ENCODE measurements around the gene SCGB1A1.
"Not testable (repeated sequence)": the region's sequence is repeated elsewhere in the genome, so short reads cannot be mapped to it uniquely, and the experiment has no call there.

Gene SCGB1A1

DNA sequence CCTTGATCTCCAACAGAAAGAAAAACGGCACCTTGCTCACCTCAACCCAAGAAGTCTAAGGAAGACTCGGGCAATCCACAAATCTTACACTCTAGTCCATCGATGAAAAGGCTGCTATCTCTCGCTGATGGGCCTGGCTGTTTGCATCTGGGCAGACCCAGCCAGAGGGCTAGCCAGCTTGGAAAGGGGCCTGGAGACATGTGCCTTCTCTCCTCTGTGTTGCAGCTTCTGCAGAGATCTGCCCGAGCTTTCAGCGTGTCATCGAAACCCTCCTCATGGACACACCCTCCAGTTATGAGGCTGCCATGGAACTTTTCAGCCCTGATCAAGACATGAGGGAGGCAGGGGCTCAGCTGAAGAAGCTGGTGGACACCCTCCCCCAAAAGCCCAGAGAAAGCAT, 3.2 kb downstream of the SCGB1A1 start:
- no peak for DNase-seq (ENCODE audit: low read depth)

DNA sequence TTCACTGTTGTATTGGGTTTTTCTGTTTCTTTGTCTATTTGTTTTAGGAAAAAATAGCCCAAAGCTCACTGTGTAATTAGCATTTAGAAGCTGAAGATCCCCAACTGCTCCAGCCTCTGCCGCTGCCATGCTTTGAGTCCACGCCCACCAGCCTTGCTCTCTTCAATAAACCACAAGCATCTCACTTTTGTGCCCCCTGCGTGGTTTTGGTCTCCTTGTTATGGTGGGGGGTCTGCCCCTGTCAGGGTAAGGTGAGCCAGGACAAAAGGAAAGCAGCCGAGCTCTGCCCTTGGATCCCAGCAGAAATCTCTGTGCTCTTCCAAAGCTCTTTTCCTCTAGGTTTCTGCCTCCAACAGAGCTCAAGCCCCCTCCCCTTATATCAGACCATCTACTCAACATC, 4.2 kb downstream of the SCGB1A1 start:
- DNase-seq (ENCODE audit: low read depth): no peak

DNA sequence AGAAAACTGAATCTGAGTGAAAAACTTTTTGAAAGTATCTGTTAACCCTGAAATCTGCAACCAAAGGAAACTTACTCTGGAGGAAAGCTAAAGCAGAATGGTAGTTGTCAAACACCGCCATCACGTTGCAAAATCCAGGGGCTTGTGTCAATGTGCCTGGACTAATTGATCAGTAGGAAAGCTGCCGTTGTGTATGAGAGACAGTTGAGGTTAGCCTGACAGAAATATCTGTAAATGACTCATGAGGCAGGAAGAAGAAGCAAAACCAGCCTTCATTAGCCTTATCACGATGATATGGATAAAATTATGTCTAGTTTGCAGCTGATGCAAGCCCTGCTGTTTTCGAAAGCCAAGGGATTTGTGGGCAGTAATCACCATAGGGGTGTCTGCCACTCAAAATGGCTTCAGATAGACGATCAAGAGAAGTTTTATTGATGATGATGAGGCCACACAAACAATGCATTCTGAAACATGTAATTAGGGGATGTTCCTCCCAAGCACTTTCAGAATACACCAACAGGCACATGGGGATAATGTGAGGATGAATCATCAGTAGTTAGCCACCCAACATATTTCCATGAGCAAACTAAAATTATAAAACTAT, 8.9 kb downstream of the SCGB1A1 start:
- no peak for DNase-seq (ENCODE audit: low read depth)

DNA sequence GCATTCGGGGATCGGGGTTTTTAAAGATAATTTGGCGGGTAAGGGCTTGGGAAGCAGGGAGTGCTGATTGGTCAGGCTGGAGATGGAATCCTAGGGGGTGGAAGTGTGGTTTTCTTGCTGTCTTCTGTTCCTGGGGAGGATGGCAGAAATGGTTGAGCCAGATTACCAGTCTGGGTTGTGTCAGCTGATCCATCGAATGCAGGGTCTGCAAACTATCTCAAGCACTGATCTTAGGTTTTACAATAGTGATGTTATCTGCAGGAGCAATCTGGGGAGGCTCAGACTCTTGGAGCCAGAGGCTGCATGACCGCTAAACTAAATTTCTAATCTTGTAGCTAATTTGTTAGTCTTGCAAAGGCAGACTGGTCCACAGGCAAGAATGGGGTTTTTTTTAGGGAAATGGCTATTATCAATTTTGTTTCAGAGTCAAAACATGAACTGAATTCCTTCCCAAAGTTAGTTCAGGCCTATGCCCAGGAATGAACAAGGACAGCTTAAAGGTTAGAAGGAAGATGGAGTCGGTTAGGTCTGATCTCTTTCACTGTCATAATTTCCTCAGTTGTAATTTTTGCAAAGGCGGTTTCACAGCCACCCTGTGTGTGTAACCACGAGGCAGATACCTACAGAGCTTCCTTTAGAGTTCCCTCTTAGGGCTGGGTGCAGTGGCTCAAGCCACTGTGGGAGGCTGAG, 10.2 kb downstream of the SCGB1A1 start:
- no peak for DNase-seq (ENCODE audit: low read depth)

DNA sequence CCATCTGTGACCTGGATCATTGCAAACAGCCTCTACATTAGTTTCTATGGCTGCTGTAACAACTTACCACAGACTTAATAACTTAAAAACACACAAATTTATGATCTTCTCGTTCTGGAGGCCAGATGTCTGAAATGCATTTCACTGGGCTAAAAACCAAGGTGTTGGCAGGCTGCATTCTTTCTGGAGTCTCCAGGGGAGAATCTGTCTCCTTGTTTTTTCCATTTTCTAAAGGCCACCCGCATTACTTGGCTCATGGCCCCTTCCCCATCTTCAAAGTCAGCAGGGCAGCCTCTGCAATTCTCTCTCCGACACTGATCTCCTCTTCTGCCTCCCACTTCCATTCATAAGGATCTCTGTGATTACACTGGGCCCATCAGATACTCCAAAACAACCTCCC, 11.6 kb downstream of the SCGB1A1 start:
- no peak for DNase-seq (ENCODE audit: low read depth)

DNA sequence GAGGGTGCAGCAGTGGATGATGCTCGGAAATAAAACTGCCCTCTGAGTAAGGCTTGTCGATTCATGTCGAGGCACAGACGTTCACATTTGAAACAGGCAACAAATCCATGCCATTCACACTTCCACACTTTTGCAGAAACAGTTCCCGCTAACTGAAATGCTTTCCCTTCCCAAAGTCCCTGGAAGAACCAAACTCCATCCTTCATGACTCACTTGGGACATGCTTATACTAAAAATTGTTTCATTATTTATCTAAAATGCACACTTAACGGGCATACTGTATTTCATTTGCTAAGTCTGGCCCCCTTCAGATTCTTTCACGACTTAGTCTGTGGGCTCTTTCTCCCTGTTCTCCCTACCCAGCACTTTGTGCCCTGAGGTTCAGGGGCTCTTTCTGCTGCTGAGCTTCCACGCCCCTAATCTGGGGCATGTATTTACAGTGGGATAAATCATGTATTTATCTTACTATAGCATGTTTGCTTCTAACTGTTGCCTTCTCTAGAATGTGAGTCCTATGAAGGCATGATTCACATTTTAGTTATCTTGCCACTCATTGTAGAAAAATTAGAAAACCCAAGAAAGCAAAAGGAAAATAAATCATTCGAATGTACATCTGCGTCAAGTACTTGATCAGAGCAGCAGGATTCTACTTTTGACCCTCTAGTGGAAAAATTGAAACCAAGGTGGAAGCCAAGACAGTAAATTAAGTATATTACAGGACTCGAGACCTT, 12.5 kb downstream of the SCGB1A1 start:
- no peak for DNase-seq (ENCODE audit: low read depth)

DNA sequence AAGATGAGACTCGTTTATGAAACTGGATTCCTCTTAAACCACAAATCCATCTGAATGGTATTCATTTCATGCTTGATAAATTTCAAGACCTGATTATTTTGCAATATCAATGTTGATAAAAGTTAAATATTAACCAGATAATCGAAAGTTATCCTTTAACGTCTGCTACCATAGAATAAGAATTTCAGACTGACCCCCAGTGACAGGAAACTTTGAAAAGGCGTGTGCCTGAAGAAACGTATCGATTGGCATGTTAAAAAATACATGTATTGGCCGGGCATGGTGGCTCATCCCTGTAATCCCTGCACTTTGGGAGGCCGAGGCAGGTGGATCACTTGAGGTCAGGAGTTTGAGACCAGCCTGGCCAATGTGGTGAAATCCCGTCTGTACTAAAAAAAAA, 13.9 kb downstream of the SCGB1A1 start:
- no peak for DNase-seq (ENCODE audit: low read depth)

DNA sequence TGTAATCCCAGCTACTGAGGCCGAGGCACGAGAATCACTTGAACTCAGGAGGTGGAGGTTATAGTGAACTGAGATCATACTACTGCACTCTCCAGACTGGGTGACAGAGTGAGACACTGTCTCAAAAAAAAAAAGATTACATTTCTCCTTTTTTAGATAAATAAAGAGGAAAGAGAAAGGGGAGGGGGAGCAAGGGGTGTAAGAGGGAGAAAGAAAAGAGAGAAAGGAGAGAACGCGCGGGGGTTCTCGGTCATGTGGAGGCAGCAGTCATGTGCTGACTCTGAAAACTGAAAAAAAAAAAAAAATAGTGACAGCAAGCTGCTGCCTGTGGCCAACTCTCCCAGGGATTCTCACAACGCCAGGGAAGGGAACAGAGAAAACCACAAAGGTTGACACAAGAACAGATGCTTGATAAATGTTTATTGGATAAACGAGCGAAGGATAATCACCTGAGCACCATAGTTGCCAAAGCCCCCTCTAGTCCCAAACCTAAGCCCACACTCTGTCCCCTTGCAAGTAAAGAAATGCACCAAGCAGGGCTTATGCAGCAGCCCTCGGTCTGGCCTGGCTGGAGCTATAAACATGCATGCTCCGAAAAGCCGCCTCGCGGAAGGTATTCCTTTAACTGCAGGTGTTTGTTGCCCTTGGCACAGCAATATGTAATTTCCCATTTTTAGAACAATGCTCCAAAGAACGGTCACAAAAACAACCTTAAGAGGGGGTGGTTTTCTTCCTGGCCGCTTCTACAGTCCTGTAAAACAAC, 14.5 kb downstream of the SCGB1A1 start:
- no peak for DNase-seq (ENCODE audit: low read depth)

DNA sequence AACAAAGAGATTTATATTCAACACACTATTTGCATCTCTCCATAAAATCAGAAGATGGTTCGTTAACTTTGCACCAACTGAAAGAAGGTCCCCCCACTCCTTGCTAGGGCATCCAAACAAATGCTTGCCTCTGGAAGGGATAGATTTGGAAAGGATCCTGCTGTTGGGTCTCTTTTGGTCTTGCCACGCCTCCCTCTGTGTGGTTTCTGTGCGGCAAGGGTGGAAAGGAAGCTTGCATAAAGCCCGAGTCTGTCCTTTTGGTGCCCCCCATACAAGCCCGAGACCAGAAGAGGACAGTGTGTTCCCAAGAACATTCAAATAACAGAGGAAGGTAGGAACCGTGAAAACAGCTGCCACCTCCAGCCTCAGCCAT, 15.1 kb downstream of the SCGB1A1 start:
- no peak for DNase-seq (ENCODE audit: low read depth)

DNA sequence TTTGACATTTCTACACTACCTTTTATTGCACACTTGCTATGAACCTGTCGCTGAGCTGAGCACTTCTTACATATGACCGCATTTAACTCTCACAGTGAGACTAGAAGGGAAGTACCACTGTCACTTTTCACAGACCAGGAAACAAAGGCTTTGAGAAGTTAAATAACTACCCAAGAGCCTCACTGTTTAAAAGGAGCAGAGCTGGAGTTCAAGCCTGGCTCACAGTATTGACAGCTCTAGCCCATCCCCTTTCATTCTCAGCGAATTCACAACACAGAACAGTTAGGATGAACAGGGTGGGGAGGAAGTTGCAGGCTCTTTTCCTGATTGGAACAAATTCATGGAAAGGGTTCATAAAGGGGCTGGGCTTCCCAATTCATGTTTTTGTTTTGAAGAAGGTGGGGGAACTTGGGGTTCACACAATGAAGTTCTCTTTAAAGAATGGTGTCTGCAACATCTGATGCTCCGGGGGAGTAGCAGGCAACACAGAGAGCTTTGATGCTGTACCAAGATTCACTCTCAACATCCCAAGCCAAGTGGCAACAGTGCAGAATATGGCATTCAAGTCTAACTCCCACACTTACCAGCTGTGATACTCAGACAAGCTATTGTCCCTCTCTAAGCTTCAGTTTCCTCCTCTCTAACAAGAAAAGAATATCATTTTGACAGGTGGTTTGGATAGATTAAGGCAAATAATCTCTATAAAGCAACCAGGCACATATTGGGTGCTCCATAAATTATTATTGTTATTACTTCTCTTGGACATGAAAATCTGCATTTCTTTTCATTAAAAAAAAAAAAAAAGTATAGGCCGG, 17.2 kb downstream of the SCGB1A1 start:
- DNase-seq (ENCODE audit: low read depth): no peak

DNA sequence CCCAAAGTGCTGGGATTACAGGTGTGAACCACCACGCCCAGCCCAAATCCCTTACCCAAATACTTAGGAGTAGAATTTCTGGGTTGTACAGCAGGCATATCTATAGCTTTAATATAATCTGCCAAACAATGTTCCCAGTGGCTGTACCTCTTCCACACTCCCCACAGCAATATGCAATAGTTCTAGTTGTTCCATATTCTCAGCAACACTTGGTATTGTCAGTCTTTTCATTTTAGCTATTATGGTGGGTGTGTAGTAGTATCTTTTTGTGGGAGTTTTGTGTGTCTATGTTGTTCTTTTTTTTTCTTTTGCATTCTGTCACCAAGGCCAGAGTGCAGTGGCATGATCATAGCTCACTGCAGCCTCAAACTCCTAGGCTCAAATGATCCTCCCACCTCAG, 18.8 kb downstream of the SCGB1A1 start:
- DNase-seq (ENCODE audit: low read depth): no peak

DNA sequence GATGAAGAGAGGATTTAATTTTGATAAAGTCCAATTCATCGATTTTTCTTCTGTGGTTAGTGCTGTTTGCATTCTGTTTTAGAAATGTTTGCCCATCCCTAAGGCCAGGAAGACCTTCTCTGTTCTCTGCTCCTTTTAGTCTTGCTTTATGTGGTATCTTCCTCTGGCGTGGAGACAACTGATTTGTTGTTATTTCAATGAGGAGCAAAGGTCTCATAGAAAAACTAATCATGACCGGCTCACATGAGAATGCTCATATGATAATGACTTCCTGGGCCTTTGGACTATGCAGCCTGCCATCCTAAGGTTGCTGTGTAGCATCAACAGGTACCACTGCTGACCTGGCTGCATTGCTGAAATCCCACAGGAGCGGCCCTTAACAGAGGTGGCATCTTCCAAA, 19.8 kb downstream of the SCGB1A1 start:
- no peak for DNase-seq (ENCODE audit: low read depth)

DNA sequence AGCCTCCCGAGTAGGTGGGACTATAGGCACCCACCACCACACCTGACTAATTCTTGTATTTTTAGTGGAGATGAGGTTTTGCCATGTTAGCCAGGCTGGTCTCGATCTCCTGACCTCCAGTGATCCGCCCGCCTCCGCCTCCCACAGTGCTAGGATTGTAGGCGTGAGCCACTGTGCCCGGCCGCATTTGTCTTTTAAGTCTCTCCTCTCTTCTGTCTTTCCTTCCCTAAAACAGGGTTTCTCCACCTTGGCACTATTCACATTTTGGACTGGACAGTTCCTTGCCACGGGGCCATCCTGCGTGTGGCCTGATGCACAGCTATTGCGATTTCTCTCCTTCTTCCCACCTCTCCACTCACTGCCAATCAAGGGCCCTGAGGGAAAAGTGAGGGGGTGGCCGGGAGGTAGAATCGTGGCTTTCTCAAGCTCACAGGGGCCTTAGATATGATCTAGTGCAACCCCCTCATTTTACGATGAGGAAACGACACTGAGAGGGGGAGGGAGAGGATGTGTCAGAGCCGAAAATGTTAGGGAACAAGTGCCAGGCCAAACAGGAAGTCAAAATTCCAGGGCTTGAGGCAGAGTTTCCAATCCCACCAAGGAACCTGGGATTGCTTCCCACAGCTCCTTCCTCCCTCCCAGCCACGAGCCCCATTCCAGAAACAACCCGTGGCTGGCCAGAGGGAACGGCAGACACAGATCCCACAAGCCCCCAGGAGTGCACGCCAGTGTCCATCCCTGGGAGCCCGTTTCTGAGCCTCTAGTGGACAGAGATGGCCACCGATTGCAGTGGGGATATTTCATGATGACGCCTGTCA, 21.2 kb downstream of the SCGB1A1 start:
- no peak for DNase-seq (ENCODE audit: low read depth)

DNA sequence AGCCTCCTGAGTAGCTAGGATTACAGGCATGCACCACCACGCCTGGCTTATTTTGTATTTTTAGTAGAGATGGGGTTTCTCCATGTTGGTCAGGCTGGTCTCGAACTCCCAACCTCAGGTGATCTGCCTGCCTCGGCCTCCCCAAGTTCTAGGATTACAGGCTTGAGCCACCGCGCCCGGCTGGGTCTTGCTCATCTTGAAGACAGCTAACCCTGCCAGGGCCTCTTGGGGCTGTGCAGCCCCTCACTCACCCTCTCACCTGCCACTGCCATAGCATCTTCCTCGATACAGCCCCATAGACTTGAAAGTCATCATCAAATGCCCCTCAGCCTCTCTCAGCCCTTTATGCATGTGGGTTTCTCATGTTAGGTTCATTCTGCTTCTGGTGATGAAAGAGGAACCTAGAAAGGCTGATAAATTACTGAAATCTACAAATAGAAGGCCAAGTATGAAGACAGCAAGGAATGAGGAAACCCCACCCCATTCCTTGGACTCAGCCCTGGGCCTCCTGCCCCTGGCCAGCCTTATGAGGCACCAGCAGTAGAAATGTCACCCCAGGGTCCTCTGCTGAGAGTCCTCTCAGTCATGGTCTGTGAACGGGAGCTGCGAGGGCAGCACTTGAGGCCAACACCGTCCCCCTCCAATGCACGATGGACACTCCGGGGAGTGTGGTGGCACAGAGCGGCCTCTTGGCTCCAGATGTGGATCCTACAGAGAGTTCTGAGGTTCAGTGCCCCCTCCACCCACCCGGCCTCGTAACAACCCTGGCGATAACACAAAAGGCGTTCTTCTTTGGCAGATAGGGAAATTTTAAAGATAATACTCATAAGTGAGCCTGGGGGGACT, 24.8 kb downstream of the SCGB1A1 start:
- no peak for DNase-seq (ENCODE audit: low read depth)

DNA sequence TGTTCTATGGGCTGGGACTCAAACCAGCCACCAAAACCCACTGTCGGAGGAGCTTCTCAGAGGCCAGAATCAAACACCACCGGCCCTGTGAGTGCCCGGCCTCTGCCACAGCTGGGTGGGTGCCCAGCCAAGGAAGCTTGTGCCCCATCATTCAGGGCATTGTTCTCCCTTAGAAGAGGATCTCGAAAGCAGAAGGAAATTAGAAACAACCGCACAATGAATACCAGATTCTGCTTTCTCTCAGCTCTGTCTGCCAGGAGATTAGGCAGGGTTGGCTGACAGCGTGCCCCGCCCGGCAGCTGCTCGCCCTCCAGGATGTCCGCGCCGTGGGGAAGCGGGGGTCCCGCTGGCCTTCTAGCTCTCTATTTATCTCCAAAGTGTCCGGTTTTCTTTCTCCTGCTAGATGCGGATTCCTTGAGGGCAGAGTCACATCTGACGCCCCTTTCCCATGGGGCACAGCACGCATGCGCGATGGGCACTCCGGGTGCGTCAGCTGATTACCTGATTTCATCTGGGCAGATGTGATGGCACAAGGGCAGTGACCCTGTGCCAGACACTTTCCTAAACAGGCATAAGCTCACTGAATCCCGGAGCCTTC, 25.5 kb downstream of the SCGB1A1 start:
- DNase-seq (ENCODE audit: low read depth): no peak

DNA sequence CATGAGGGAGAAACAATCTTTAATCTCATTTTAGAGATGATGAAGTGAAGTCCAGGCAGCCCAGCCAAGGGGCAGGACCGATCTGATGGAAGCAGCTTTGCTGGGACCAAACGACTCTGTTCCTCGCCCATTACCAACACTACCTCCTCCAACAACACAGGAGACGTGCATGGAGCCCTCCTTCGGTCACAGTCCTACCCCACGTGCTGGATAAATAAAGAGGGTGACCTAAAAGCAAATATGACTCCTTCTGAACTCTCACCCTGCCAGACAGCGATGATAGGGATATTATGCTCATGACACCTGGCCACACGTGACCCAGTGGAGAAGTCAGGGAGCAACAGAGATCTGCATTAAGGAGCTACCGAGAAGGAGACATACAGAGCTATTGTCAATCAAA, 26.0 kb downstream of the SCGB1A1 start:
- DNase-seq (ENCODE audit: low read depth): no peak

DNA sequence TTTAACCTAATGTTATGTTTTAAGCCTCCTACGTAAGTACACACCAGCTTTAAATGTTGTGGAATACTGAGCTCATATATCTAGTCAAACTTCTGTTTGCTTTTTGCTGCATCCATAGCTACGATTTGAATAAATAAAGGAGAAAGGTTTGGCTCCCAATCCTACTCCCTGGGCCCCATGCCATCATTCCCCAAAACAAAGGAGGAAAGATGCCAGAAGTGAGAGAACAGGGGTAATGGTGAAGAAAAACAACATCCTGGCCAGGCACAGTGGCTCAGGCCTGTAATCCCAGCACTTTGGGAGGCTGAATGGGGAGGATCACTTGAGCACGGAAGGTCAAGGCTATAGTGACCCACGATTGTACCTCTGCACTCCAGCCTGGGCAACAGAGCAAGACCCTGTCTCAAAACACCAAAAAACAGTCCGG, 26.5 kb downstream of the SCGB1A1 start:
- no peak for DNase-seq (ENCODE audit: low read depth)

DNA sequence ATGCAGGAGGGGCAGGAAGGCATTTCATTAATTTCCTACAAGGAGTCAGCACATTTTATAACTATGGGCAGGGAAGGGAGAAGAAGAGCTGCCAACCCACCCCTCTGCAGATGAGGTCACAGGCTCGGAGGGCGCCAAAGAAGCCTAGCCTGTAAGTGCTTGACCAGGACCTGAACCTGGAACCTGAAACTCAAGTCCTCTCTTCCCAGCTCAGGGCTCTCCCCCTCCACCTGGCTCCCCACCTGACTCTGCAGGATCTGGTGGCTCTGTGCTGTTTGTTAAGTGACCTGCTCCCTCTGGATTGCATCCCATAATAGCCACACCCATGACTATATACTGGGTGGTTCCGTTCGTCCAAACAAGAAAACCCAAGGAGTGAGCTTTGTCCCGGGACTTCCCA, 27.3 kb downstream of the SCGB1A1 start:
- no peak for DNase-seq (ENCODE audit: low read depth)

DNA sequence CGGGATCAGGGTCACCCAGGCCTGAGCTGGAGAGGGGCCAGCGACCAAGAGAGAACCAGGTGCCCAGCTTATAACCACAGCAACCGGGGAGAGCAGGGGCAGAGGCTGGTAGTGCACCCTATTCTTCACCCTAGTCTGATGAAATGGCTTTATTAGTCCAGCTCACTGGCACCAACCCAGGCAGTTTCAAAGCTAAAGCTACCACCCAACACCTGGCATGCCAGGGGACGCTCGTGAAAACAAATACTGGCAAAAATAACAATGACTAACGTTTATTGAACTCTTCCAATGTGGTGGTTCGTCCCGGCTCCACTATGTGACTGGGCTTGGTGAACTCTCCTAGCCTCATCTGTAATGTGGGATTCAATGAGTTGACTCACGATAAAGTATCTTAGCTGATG, 30.6 kb downstream of the SCGB1A1 start:
- no peak for DNase-seq (ENCODE audit: low read depth)

DNA sequence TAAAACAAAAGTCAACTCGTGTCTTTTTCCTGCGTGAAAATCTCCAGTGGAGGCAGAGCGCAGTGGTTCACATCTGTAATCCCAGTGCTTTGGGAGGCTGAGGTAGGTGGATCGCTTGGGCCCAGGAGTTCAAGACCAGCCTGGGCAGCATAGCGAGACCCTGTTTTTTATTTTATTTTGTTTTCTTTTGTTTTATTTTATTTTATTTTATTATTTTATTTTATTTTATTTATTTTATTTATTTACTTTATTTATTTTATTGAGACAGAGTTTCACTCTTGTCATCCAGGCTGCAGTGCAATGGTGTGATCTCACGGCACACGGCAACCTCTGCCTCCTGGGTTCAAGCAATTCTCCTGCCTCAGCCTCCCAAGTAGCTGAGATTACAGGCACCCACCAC, 31.1 kb downstream of the SCGB1A1 start:
- DNase-seq (ENCODE audit: low read depth): not testable (repeated sequence)

All from activated gamma-delta T cell treated with anti-CD3 and anti-CD28 coated beads, Interleukin-2, amount 50 U/mL, for 16 hours (primary cell).